NOMO-1 (cell line): Measurements from ENCODE around the gene IKZF3.
A peak's percentile ranks its signal among the peaks of the same experiment; 100 is the strongest.
"Not testable (repeated sequence)": the region's sequence is repeated elsewhere in the genome, so short reads cannot be mapped to it uniquely, and the experiment has no call there.

Experiments
- DNase-seq, 2 experiments: peaks; one replicate each; lab custom pipeline; 2025; ENCODE audit not compliant: unreplicated experiment in 2 of 2; lab: John Stamatoyannopoulos, UW

The IKZF3 gene

DNA sequence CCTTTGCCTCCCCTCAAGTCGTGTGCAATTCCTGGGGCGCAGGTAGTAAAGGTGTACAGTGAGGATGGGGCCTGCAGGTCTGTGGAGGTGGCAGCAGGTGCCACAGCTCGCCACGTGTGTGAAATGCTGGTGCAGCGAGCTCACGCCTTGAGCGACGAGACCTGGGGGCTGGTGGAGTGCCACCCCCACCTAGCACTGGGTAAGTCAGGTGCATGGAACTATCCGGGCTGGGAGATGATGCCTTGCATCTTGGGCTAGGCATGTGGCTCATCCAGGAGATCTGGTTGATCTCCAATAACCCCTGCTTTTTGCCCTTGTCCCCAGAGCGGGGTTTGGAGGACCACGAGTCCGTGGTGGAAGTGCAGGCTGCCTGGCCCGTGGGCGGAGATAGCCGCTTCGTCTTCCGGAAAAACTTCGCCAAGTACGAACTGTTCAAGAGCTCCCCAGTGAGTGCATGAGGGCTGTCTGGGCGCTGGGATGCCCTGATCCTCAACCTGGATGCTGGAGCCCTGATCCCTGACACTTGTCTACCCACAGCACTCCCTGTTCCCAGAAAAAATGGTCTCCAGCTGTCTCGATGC lies 121.2 kb downstream of the IKZF3 start:
- no peak for DNase-seq

DNA sequence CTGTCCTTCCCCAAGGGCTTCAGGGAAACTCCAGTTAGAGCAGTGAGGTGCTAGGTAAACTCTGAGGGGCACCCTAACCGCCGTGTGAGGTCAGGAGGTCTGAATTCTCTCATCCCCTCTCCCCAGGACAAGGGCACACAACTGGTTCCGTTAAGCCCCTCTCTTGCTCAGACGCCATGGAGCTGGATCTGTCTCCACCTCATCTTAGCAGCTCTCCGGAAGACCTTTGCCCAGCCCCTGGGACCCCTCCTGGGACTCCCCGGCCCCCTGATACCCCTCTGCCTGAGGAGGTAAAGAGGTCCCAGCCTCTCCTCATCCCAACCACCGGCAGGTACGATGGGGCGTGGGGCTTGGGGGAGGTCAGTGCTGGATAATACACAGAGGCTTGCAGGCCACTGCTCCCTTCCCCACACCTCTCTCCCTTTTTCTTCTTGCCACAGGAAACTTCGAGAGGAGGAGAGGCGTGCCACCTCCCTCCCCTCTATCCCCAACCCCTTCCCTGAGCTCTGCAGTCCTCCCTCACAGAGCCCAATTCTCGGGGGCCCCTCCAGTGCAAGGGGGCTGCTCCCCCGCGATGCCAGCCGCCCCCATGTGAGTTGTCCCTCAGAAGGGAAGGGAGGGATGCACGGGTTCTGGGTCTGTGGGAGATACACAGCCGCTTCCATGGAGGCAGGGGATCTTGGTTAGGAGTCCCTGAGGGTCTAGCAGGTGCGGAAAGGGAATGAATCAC lies 121.8 kb downstream of the IKZF3 start:
- DNase-seq = no peak

DNA sequence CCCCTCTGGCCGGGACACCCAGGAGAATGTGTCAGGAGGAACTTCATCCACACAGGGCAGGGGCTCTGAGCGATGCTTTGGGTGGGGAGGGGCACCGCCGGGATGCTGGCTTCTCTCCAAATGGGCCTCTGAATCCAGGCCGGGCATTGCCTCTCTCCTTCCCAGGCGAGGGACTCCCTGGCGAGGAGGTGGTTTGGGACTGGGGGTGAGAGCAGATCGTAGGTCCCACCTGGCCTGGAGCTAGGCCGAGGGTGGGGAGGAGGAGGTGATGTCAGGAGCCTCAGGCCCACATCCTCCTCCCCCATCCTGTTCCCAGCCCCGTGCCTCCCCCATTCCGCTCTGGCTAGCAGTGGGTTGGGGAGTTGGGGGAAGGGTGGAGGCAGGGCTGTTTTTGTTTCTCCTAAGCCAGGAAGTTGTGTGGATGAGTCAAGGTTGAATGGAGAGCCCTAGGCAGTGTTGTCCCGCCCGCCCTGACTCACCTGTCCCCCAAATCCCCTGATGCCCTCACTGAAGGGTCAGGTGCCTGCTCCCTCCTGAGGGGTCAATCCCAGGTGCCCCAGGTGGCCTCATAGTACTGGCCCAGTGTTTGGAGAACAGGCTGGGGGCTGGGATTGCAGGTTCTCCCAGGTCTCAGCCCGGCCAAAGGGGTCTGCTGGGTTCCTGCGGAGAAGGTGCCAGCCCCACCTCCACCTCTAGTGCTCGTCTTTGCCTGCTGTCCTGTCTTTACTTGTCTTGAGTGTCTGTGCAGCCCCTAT lies 123.6 kb downstream of the IKZF3 start:
- no peak for DNase-seq

DNA sequence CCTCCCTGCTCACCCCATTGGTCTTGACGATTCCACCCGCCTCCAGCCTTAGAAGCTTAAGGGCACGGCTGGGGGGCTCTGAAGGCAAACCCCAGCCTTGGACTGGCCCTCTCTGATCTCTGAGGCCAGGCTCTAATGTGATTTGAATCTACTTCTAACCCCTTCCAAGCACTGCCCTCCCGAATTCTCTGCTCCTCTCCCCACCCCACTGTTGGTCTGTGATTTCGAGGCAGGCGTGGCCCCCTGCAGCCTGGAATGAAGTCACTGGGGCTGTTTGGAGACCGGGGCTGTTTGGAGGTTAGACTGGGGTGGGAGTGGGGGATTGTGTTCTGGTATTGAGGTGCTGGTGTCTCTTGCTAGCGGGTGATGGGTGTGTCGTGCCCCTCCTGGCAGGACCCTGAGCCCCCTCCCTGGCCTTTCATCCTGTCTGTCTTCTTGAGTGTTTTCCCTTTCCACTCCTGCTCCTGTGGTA lies 124.2 kb downstream of the IKZF3 start:
- DNase-seq = no peak

DNA sequence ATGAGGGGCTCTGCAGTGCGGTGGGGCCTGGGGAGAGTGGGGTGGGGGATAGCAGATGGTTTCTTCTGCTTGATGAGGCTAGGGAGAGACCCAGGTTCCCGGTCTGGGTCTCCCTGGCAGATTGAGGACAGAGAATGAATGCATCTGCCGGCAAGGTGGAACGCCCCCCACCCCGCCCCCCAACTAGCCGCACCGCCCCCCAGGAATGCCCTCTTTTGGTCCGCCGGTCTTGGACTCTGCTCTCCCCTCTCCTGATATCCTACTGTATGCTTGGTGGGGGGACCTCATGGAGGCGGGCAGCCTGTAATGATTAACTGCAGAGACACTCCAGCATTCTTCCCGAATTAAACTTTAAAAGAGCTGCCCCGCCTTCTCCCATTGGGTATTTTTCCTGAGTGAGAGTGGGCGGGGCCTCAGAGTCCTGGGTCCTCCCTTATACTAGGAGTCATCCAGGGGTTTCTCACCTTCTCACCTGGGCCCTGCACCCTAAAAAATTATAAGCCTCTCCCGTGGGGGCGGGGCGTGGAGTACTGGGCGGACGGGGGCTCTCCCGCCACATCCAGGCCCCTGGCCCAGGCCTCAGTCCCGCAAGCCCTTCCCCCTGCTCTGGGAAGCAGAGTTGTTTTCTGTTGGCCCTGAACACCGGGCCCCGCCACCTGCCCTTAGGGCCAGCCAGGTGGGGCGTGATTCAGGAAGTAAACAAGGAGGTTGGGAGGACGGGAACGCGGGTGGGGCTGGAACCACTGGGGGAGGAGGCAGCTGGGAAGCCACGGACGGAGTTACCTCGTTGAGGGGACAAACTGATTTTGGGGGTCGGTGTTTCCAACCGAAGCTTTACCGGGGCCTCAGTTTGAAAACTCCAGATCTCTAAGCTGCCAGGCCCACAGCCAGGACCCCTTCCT lies 124.9 kb downstream of the IKZF3 start:
- DNase-seq = no peak

DNA sequence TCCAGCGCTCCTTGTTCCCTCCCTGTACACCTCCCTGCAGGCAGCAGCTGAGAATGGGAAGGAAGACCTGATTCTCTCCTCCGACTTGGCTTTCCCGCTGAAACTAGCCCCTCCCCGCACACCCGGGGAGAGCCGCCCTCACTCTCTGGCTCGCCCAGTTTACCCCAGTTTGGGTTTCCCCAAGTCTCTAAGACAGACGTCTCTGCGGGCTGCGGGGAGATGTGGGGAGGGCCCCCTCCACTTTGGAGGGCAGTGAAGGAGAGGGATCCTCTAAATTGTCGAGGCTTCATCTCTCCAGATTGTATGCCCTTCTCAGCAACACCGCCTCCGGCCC lies 125.6 kb downstream of the IKZF3 start:
- DNase-seq = no peak

DNA sequence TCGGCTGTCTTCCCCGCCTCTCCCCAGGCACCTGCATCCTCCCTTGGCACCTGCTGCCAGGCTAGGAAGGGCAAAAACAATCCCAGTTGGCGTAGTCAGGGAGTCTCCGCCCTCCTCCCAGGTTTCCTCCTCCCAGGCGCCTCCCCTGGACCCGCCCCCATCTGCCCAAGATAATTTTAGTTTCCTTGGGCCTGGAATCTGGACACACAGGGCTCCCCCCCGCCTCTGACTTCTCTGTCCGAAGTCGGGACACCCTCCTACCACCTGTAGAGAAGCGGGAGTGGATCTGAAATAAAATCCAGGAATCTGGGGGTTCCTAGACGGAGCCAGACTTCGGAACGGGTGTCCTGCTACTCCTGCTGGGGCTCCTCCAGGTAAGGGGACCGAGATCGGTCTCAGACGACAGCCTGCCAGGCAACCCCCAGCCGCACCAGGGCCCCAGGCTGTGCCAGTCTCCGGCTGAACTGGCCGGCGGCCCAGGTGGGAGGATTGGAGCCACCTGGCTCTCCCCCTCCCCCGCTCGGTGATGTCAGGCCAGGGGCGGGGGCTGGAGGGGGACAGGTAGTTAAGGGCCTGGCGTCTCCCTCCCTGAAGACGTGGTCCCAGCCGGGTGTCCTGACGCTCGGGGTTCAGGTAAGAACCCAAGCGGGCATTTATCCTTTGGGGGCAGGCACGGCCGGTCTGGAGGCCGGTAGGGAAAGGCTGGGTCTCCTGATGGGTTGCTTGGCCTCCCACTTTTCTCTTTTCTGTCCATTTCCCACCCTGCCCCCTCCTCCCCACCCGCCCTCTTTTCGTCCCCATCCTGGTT lies 126.1 kb downstream of the IKZF3 start, which contains the start of gene GRB7:
Gene GRB7, plus strand, starts transcription at position 179 of the 808 bp plus-strand sequence. CDS start 4,364 bp downstream, outside the sequence.
- DNase-seq = no peak

DNA sequence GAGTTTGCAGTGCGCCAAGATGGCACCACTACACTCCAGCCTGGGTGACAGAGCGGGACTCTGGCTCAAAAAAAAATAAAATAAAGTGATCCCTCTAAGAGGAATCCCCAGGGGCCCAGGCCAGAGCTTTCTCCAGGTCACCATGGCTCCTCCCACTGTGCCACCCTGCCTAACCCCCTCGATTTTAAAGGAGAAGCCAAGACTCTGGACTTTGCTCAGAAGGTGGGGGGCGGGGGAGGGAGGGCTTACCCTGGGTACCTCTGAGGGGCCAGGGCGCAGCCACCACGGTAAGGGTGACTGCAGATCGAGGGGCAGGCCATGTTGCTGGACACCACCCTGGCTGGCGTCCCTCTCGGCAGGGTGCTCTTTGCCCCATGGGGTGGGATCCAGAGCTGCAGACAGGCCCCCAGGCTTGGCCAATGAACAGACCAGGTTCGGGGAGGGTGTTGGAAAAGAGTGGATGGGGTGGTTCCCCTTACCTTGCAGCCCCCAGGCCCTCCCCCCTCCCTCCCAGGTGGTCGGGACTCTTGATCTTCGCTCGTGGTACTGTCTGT lies 126.8 kb downstream of the IKZF3 start:
- no peak for DNase-seq

DNA sequence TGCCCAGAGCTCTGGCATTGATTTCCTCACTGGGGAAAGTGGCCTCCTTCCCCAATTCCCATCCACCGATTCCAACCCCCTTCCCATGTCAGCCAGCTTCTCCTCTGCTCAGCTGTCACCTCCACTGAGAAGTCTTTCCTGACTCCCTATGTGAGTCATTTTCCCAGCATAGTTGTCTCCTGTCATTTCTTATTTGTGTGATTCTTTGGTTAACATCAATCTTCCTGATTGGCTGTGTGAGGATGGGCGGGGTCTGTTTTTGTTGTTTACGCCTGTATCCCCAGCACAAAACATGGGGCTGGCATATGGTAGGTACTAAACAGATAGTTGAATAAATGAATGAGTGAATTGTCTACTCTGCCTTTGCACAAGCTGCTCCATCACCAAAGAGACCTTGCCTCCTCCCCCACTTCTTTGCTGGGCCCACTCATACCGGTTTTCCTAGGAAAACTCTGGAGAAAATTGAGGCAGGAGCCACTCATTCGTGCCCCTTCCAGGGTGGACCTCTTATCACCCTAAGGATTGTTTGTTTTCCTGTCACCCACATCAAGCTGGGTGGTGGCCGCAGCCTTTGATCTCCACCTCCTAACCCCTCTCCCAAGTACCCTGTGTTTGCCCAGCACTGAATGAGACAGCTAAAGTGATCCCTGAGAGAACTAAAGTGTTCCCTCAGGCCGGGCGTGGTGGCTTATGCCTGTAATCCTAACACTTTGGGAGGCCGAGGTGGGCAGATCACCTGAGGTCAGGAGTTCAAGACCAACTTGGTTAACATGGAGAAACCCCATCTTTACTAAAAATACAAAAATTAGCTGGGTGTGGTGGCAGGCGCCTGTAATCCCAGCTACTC lies 127.6 kb downstream of the IKZF3 start:
- DNase-seq = no peak

DNA sequence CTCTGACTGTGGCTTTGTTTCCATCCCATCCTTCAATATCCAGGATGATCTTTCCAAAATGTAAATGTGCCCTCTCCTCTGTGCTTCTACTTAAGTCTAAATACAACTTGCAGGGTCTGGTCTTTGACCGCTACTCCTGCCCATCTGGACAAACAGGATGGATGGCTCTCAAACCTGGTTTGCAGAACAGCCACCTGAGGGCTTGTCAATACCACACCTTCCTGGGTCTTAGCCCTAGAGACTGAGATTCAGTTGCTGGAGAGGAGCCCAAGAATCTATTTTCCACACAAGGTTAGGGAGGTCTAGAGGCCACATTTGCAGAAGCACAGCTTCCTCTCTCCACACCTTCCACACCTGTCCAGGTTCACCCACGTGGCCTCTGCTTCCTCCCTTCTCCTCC lies 128.2 kb downstream of the IKZF3 start:
- no peak for DNase-seq

DNA sequence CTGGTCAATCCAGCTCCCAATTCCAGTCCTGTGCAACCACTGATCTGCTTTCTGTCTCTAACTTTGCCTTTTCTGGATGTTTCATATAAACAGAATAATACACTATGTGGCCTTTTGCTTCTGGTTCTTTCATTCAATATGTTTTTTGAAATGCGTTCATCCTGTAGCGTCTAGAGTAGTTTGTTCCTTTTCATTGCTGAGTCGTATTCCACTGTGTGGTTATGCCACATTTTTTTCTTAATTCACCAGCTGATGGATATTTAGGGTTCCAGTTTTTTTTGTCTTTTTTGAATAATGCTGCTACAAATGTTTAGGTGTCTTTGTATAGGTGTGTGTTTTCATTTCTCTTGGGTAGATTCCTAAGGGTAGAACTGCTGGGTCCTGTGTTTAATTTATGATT lies 131.5 kb downstream of the IKZF3 start:
- no peak for DNase-seq

DNA sequence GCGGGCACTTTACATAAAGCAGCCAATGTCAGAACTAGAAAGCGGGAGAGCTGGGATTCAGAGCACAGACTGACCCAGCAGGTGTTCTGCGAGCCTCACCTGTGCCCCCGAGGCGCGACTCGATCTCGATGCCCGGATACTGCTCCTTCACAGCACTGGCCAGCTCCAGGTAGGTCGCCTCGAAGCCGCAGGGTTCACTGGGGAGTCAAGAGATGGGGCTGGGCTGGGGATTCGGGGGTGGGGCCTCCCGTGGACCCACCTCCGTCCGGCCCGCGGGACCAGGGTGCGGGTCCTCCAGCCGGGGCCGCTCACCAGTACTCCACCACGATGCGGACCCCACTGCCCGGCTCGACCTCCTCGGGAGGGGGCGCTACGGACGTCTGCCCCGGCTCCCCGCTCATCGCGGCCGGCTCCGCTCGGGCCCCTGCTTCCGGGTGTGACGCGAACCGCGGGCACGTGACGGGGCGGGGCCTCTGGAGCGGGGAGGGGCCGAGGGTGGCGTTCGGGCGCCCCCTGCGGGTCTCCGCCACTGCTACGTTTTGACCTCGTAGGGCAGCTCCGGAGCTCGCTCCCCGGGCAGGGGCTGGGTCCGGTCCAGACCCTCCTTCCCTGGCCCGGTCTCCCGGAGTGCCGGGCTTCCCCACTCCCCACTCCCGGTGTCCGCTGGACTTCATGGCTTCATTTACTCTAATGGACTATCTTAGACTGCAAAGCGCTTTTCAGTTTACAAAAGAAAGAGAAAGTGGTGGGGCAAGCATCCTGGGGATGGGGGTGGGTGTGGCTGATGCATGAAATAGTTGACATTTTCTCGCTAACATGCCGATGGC lies 133.8 kb downstream of the IKZF3 start, which contains the start of gene MIEN1:
Gene MIEN1, minus strand, starts transcription at position 438 of the 827 bp plus-strand sequence. Its CDS starts 37 bp downstream, at position 401.
- DNase-seq = peak; percentile 69 to 83

DNA sequence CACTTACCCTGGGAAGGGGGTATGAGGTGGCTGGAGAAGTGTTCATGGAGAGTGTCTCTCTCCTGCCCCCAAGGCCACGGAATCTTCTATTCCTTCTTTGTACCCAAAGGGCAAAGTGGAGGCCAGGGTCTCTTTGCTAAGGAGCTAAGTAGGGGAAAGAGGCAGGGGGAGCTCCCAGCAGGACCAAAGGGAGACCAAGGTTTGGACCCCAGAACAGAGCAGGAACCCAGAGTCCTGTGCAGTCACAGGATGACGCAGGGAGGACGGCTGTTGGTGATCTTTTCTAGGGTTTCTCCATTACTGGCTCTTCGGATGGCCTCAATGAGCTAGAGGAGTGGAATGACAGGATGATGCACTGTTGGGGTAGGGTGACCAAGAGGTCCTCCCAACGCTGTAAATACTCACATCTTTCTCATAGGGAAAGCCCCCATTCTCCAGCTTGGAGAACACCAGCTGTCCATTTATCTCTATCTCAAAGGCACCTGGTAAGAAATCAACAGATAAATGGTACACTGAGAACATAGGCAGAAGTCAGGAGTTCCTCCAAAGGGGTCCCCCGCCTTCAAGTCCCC lies 134.7 kb downstream of the IKZF3 start:
- DNase-seq = no peak

DNA sequence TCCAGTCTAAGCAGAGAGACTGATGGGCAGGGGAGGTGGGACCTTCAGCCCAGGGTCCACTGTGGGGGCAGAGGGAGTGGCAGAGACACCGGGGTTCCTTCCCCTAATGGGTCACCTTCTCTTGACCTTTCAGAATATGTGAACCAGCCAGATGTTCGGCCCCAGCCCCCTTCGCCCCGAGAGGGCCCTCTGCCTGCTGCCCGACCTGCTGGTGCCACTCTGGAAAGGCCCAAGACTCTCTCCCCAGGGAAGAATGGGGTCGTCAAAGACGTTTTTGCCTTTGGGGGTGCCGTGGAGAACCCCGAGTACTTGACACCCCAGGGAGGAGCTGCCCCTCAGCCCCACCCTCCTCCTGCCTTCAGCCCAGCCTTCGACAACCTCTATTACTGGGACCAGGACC lies 136.6 kb downstream of the IKZF3 start:
- DNase-seq = no peak

DNA sequence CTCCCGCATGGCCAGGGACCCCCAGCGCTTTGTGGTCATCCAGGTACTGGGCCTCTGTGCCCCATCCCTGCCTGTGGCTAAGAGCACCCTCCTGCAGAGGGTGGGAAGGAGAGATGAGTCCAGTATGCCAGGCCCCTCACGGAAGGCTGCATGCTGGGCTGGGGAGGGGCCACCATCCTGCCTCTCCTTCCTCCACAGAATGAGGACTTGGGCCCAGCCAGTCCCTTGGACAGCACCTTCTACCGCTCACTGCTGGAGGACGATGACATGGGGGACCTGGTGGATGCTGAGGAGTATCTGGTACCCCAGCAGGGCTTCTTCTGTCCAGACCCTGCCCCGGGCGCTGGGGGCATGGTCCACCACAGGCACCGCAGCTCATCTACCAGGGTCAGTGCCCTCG lies 137.5 kb downstream of the IKZF3 start:
- DNase-seq = no peak

DNA sequence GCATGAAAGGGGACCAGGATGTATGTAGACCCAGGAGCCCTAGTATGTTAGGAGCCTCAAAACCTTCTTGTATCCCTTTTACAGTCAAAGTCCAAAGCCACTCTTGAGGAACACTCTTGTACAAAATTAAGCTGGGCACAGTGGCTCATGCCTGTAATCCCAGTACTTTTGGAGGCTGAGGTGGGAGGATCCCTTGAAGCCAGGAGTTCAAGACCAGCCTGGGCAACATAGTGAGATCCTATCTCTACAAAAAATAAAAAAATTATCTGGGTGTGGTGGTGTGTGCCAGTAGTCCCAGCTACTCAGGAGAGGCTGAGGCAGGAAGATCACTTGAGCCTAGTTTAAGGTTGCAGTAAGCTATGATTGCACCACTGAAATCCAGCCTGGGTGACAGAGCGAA lies 138.2 kb downstream of the IKZF3 start:
- not testable (repeated sequence) for DNase-seq

DNA sequence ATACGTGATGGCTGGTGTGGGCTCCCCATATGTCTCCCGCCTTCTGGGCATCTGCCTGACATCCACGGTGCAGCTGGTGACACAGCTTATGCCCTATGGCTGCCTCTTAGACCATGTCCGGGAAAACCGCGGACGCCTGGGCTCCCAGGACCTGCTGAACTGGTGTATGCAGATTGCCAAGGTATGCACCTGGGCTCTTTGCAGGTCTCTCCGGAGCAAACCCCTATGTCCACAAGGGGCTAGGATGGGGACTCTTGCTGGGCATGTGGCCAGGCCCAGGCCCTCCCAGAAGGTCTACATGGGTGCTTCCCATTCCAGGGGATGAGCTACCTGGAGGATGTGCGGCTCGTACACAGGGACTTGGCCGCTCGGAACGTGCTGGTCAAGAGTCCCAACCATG lies 139.4 kb downstream of the IKZF3 start:
- no peak for DNase-seq
